ENCODE data around the gene SMIM30. TPM values are rescaled to one million over a fixed set of nuclear protein-coding genes. Genes with fewer than 3 reads are reported as not detected.

Gene SMIM30
- total and polyA plus RNA-seq, 12 donors, result 44.4 to 145 (median 70.5) TPM

DNA sequence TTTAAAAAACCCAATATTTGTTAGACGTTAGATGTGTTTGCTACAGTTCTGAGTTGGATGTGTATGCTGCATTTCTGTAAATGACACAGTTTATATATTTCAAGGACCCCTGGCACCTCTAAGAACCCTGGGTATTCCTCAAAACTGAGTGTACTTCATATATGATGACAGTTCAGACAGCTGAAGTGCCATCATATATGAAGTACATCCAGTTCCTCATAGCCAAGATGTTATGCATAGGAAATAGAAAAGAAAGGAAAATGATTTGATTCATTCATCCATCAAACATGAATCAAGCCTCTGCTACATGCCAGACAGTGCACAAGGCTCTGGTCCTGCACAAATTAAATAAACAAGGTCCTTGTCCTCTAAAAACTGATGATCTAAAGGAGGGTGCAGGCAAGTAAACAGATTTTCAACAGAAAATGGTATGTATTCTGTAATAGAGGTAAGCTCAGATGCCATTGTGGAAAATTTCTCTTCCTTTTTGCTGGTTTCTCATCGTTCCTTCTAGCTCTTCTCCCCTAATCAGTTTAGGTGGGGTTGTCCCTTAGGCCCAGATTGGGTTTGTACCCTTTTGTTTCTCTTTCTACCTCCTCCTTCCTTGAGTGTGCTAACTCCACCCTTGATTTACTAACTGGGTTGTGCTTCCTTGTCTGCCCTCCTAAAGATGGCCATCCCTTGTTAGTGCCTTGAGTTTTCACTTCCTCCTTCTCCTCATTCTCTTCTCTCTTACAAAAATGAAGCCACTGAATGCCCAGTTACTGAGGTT, 25.3 kb upstream of the SMIM30 start:
- intact Hi-C loops (cut with DNase I), result no loop called here
- TF ChIP-seq, protein P1, sequence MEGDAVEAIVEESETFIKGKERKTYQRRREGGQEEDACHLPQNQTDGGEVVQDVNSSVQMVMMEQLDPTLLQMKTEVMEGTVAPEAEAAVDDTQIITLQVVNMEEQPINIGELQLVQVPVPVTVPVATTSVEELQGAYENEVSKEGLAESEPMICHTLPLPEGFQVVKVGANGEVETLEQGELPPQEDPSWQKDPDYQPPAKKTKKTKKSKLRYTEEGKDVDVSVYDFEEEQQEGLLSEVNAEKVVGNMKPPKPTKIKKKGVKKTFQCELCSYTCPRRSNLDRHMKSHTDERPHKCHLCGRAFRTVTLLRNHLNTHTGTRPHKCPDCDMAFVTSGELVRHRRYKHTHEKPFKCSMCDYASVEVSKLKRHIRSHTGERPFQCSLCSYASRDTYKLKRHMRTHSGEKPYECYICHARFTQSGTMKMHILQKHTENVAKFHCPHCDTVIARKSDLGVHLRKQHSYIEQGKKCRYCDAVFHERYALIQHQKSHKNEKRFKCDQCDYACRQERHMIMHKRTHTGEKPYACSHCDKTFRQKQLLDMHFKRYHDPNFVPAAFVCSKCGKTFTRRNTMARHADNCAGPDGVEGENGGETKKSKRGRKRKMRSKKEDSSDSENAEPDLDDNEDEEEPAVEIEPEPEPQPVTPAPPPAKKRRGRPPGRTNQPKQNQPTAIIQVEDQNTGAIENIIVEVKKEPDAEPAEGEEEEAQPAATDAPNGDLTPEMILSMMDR (IDR thresholded peaks at IDR 0.05), result no peak
- no peak for TF ChIP-seq POLR2A (IDR thresholded peaks at IDR 0.05)
- H3K4me1 ChIP-seq (replicated peaks in 1 of 2), result no peaks in the 10 kb centered on the region

DNA sequence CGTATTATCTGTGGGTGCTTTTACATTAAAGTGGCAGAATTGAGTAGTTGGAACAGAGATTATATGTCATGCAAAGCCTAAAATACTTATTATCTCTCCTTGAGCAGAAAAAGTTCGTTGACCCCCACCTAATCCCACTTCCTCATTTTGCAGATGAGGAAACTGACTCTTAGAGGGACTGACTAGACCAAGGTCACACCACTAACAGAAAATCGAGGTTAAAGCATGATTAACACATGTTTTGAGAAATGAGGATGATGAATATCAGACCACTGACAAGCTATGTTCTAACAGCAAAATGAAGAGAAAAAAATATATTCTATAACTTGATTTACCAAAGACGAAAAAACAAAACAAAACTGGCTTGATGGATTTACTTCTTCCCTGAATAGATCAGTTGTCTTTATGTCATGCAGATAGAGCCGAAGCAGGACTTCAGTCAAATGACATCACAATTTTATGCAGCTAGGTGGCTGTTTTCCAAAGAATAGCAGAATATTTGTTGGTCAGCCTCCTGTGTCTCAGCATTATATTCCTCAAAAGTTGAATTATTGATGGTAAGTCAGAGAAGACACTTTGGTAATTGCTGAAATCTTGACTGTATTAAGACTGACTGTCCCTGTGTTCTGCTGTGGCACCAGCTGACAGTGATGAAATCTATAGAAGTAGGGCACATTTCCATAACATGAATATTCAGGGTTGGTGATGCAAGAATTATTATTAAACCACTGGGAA, 24.2 kb upstream of the SMIM30 start:
- no peaks in the 10 kb centered on the region for H3K27me3 ChIP-seq
- no peaks in the 10 kb centered on the region for H3K9me3 ChIP-seq (replicated peaks in 1 of 3)
- H3K36me3 ChIP-seq (replicated peaks in 1 of 2), result no peaks in the 10 kb centered on the region
- intact Hi-C loops (cut with DNase I), result no loop called here
- H3K4me1 ChIP-seq (replicated peaks in 1 of 2), result no peaks in the 10 kb centered on the region
- WGBS, 4 donors, result 43 to 61% (median 51%) methylated on average over 5 of the region's 5 CpGs
- H3K4me3 ChIP-seq, result no peak overlapping the region
- DNase-seq, result no peak
- TF ChIP-seq, protein P1 (IDR thresholded peaks at IDR 0.05), result no peak
- no peak for TF ChIP-seq POLR2A (IDR thresholded peaks at IDR 0.05)
- no peak overlapping the region for H3K27ac ChIP-seq

More for the DNA sequence above, 25.3 kb upstream of the SMIM30 start:
- Histone ChIP-seq H3K27ac (no peak overlapping the region), H3K4me3 (no peak overlapping the region), H3K36me3 (replicated peaks in 1 of 2) (no peaks in the 10 kb centered on the region), H3K9me3 (replicated peaks in 1 of 3) (no peaks in the 10 kb centered on the region), H3K27me3 (no peaks in the 10 kb centered on the region)
- no peak for DNase-seq
- 65 to 71% (median 69%) methylated on average over 2 of the region's 2 CpGs for WGBS, 4 donors

DNA sequence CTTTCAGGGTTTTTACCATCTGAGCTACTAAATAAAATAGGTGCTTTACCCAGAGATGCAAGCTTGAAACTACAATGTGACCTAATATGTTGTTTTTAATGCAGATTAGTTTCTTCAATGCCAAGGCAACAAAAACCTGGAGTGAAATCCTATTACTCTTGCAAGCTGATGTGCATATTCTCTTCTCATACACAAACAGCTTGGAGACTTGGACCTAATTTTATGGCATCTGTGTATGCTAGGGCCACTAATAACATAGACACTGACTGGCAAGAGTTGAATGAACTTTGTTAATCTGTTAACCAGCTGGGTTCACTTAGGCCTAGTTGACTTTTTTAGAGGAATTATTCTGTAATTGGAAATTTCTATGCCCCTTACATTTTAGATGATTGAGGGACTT, 23.4 kb upstream of the SMIM30 start:
- Histone ChIP-seq H3K27ac (no peak overlapping the region), H3K36me3 (replicated peaks in 1 of 2) (no peaks in the 10 kb centered on the region), H3K4me1 (replicated peaks in 1 of 2) (no peaks in the 10 kb centered on the region), H3K4me3 (no peak overlapping the region), H3K9me3 (replicated peaks in 1 of 3) (no peaks in the 10 kb centered on the region), H3K27me3 (no peaks in the 10 kb centered on the region)
- TF ChIP-seq, protein P1 (IDR thresholded peaks at IDR 0.05), result no peak
- TF ChIP-seq POLR2A (IDR thresholded peaks at IDR 0.05), result no peak
- intact Hi-C loops (cut with DNase I), result no loop called here
- no peak for DNase-seq

DNA sequence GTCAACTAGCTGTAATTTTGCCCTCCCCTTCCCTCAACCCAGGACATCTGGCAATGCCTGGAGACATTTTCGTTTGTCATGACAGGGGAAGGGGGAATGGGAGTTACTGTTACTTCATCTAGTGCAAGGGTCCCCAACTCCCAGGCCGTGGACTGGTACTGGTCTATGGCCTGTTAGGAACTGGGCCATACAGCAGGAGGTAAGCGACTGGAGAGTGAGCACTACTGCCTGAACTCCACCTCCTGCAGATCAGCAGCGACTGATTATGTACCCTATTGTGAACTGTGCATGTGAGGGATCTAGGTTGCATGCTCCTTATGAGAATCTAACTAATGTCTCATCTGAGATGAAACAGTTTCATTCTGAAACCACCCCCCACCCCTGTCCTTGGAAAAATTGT, 22.6 kb upstream of the SMIM30 start:
- no peaks in the 10 kb centered on the region for H3K36me3 ChIP-seq (replicated peaks in 1 of 2)
- 74 to 85% (median 77%) methylated on average over 3 to 4 of the region's 4 CpGs for WGBS, 4 donors
- no peak overlapping the region for H3K4me3 ChIP-seq
- no peaks in the 10 kb centered on the region for H3K9me3 ChIP-seq (replicated peaks in 1 of 3)
- H3K4me1 ChIP-seq (replicated peaks in 1 of 2), result no peaks in the 10 kb centered on the region
- no peaks in the 10 kb centered on the region for H3K27me3 ChIP-seq
- H3K27ac ChIP-seq, result no peak overlapping the region
- intact Hi-C loops (cut with DNase I), result no loop called here
- no peak for TF ChIP-seq POLR2A (IDR thresholded peaks at IDR 0.05)
- TF ChIP-seq, protein P1 (IDR thresholded peaks at IDR 0.05), result no peak
- DNase-seq, result no peak

Data from adrenal gland (tissue), 12 donors.